HCT116 (cell line): Measurements from ENCODE around the gene DHRS9. TPM values are rescaled to one million over a fixed set of nuclear protein-coding genes. Genes with fewer than 3 reads are reported as not detected.

ENCODE experiments used
- ATAC-seq: fragments of 200-7000 bp; cut with Tn5 transposase; 2 replicates; pipeline ENCODE4 v1.9.1; 2020; ENCODE audit warnings: mild to moderate bottlenecking, moderate library complexity
- BruUV-seq: library from RNA; stranded (reverse); fragments of 400-500 nt; replicated peaks from 2 replicates; lab custom pipeline; 2021; lab: Mats Ljungman, UMichigan
- CTCF ChIA-PET: fragments of 300-600 bp; sonication (Branson Sonifier 250); formaldehyde crosslinking; loops from one replicate; lab custom pipeline; 2021; ENCODE audit warnings: antibody characterized with exemption; lab: Charles Lee
- POLR2A ChIA-PET: fragments of 300-600, 350-600 bp; sonication (Branson Sonifier 250); formaldehyde crosslinking; loops from one replicate; lab custom pipeline; 2021; ENCODE audit warnings: antibody characterized with exemption; lab: Charles Lee
- RAD21 ChIA-PET, 2 experiments: fragments of 300-600 bp; sonication (Branson Sonifier 250); formaldehyde crosslinking; loops; one replicate each; lab custom pipeline; 2023; ENCODE audit warnings: low total read pairs in 2 of 2; ENCODE audit not compliant: uncharacterized antibody in 2 of 2, unreplicated experiment in 2 of 2, low non-redundant PET in 1 of 2; lab: Charles Lee
- DNase-seq: peaks from one replicate; pipeline ENCODE4 v3.0.0-alpha.2; 2010; ENCODE audit warnings: low read depth, low spot score
- H2AFZ ChIP-seq: fragments of 200-600 bp; shearing (Covaris generic), sonication (generic); 2 replicates; pipeline ENCODE4 v1.6.1; 2017; ENCODE audit warnings: low read depth, mixed run types, mixed read lengths, antibody characterized with exemption, low read length; ENCODE audit not compliant: poor library complexity, severe bottlenecking
- H3K27ac ChIP-seq: 2 replicates; pipeline ENCODE4 v1.5.1; 2012; ENCODE audit warnings: low read depth, low read length
- H3K27me3 ChIP-seq: fragments of 200-600 bp; sonication (generic); 2 replicates; pipeline ENCODE4 v1.6.1; 2016; ENCODE audit warnings: mixed run types, low read length, mixed read lengths; ENCODE audit not compliant: insufficient read depth
- H3K36me3 ChIP-seq, 2 experiments: fragments of 200-500 bp in 1 of 2; fragments of 200-600 bp in 1 of 2; sonication (Bioruptor generic) in 1 of 2; sonication (generic) in 1 of 2; 2 replicates each; pipeline versions ENCODE4 v1.5.1 to v1.6.1; 2014 to 2016; ENCODE audit warnings: low read length in 2 of 2, inconsistent platforms in 1 of 2, mixed read lengths in 1 of 2, mixed run types in 1 of 2; ENCODE audit not compliant: insufficient read depth in 2 of 2, control insufficient read depth in 1 of 2
- H3K4me1 ChIP-seq, 2 experiments: fragments of 200-600 bp in 1 of 2; sonication (generic) in 1 of 2; 2 replicates each; pipeline versions ENCODE4 v1.5.1 to v1.6.1; 2012 to 2017; ENCODE audit warnings: low read length in 2 of 2, inconsistent platforms in 1 of 2, mild to moderate bottlenecking in 1 of 2, mixed read lengths in 1 of 2, mixed run types in 1 of 2, moderate library complexity in 1 of 2; ENCODE audit not compliant: insufficient read depth in 2 of 2, control insufficient read depth in 1 of 2
- H3K4me2 ChIP-seq: fragments of 200-600 bp; sonication (generic); 2 replicates; pipeline ENCODE4 v1.6.1; 2017; ENCODE audit warnings: mixed run types, low read length, mixed read lengths
- H3K4me3 ChIP-seq, 2 experiments: fragments of 200-600 bp in 1 of 2; sonication (generic) in 1 of 2; replicated peaks in 1 of 2; 2 replicates each; pipeline ENCODE4 v1.5.1; 2011 to 2016; ENCODE audit warnings: low read length in 2 of 2, control low read depth in 1 of 2, low read depth in 1 of 2, mild to moderate bottlenecking in 1 of 2, mixed read lengths in 1 of 2, mixed run types in 1 of 2
- H3K79me2 ChIP-seq: fragments of 200-600 bp; sonication (generic); 2 replicates; pipeline ENCODE4 v1.6.1; 2017; ENCODE audit warnings: mild to moderate bottlenecking, mixed run types, low read length, moderate library complexity, mixed read lengths; ENCODE audit not compliant: insufficient read depth
- H3K9ac ChIP-seq: fragments of 200-600 bp; sonication (generic); 2 replicates; pipeline ENCODE4 v1.6.1; 2016; ENCODE audit warnings: low read length, mixed read lengths
- H3K9me2 ChIP-seq: fragments of 200-600 bp; sonication (generic), shearing (Covaris generic); 2 replicates; pipeline ENCODE4 v1.6.1; 2017; ENCODE audit warnings: mixed run types, mild to moderate bottlenecking, moderate library complexity; ENCODE audit not compliant: insufficient read depth
- H3K9me3 ChIP-seq, 2 experiments: fragments of 200-500 bp in 1 of 2; fragments of 200-600 bp in 1 of 2; sonication (Bioruptor generic) in 1 of 2; sonication (generic) in 1 of 2; 2 replicates each; pipeline ENCODE4 v1.6.1; 2014 to 2017; ENCODE audit warnings: low read length in 2 of 2, mixed read lengths in 2 of 2, inconsistent platforms in 1 of 2, low read depth in 1 of 2, mild to moderate bottlenecking in 1 of 2, mixed run types in 1 of 2, moderate library complexity in 1 of 2; ENCODE audit not compliant: control insufficient read depth in 1 of 2, insufficient read depth in 1 of 2
- H4K20me1 ChIP-seq: fragments of 200-600 bp; sonication (generic), shearing (Covaris generic); 2 replicates; pipeline ENCODE4 v1.6.1; 2017; ENCODE audit warnings: mixed run types, mild to moderate bottlenecking, moderate library complexity; ENCODE audit not compliant: insufficient read depth
- CBX3 ChIP-seq: IDR thresholded peaks from 2 replicates; pipeline ENCODE4 v1.6.1; 2012; ENCODE audit warnings: low read depth
- CTCF ChIP-seq, 3 experiments: fragments of 200-600 bp in 1 of 3; sonication (generic) in 1 of 3; IDR thresholded peaks in 2 of 3; conservative IDR thresholded peaks in 1 of 3; 2 replicates each; pipeline ENCODE4 v1.5.1; 2012 to 2017; ENCODE audit warnings: low read depth in 2 of 3, low read length in 2 of 3, antibody characterized with exemption in 1 of 3, borderline replicate concordance in 1 of 3, control low read depth in 1 of 3, mild to moderate bottlenecking in 1 of 3, mixed read lengths in 1 of 3, mixed run types in 1 of 3, moderate library complexity in 1 of 3; ENCODE audit not compliant: insufficient read depth in 1 of 3
- EGR1 ChIP-seq: IDR thresholded peaks from 2 replicates; pipeline ENCODE4 v1.6.1; 2012; ENCODE audit warnings: low read depth
- EZH2 ChIP-seq: fragments of 200-600 bp; sonication (generic); IDR thresholded peaks from 2 replicates; pipeline ENCODE4 v1.6.1; 2017; ENCODE audit warnings: antibody characterized with exemption, mixed run types
- EZH2phosphoT487 ChIP-seq: fragments of 200-600 bp; IDR thresholded peaks from 2 replicates; pipeline ENCODE4 v1.6.1; 2018; ENCODE audit warnings: antibody characterized with exemption, borderline replicate concordance
- FOSL1 ChIP-seq: IDR thresholded peaks from 2 replicates; pipeline ENCODE4 v1.6.1; 2012; ENCODE audit warnings: low read depth
- JUND ChIP-seq: IDR thresholded peaks from 2 replicates; pipeline ENCODE4 v1.6.1; 2012
- SIN3A ChIP-seq: IDR thresholded peaks from 2 replicates; pipeline ENCODE4 v1.6.1; 2012; ENCODE audit warnings: low read depth
- TCF7L2 ChIP-seq: IDR thresholded peaks from 2 replicates; pipeline ENCODE4 v1.7.0; 2011; ENCODE audit warnings: borderline replicate concordance, inconsistent platforms; ENCODE audit not compliant: insufficient read depth, insufficient read length; ENCODE audit errors: extremely low read depth
- ZFX ChIP-seq: fragments of 450-650 bp; IDR thresholded peaks from 2 replicates; pipeline ENCODE4 v1.6.1; 2017
- ZNF274 ChIP-seq: fragments of 200-500 bp; sonication (Bioruptor generic); IDR thresholded peaks from 2 replicates; pipeline ENCODE4 v1.6.1; 2014; ENCODE audit warnings: mild to moderate bottlenecking, low read depth, low read length, inconsistent platforms
- intact Hi-C: fragments of 100-400 bp; cut with micrococcal nuclease; formaldehyde crosslinking; loops from 2 replicates; pipeline ENCODE4 v1.10.0; 2022
- total RNA-seq: library from RNA; stranded (reverse); gene quantifications from one replicate; pipeline ENCODE4 v1.2.1, GENCODE V29; 2021; ENCODE audit not compliant: unreplicated experiment

The DHRS9 gene
- total RNA-seq, 1 experiment from 2014 or later = 0.15 TPM

DNA sequence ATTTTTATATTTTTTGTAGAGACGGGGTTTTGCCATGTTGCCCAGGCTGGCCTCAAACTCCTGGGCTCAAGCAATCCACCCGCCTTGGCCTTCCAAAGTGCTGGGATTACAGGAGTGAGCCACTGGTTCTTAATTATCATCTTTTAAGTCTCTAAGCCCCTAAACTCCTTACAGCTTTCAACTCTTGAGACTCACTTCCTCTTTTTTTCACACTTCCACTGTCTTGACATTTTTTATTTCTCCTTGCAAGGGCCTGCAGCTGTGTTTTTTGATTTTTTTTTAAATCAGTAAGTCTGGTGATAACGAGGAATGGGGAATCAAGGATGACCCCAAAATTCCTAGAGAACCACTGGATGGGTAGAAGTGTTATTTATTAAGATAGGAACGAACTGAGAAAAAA is 29.7 kb upstream of the DHRS9 start:
- CTCF ChIA-PET = no interaction called here
- ATAC-seq (no peak), DNase-seq (no peak)
- Histone ChIP-seq H3K9me2 (no peaks in the 10 kb centered on the region), H3K79me2 (no peaks in the 10 kb centered on the region), H3K4me2 (no peak overlapping the region), H3K27ac (no peak overlapping the region), H2AFZ (no peak overlapping the region), H3K9me3 (no peaks in the 10 kb centered on the region), H4K20me1 (no peaks in the 10 kb centered on the region), H3K36me3 (no peaks in the 10 kb centered on the region), H3K9ac (no peak overlapping the region), H3K4me1 (peaks cover 0 to 8% of the 10 kb centered on the region in 2 experiments; a peak in 1 of 4 replicates), H3K4me3 (no peak overlapping the region), H3K27me3 (no peaks in the 10 kb centered on the region)
- RAD21 ChIA-PET = no interaction called here
- POLR2A ChIA-PET = no interaction called here
- TF ChIP-seq SIN3A = no peak
- no peak for TF ChIP-seq FOSL1
- no peak for TF ChIP-seq EGR1
- no peak for TF ChIP-seq TCF7L2
- no peak for TF ChIP-seq ZFX
- no peak for TF ChIP-seq CBX3
- TF ChIP-seq EZH2phosphoT487 = no peak
- no peak for TF ChIP-seq CTCF (IDR thresholded peaks at IDR 0.05 in 2 of 3, conservative IDR thresholded peaks at IDR 0.05 in 1 of 3; ENCODE audit: borderline replicate concordance in 1 of 3, insufficient read depth in 1 of 3, low read depth in 2 of 3, low read length in 2 of 3)
- TF ChIP-seq EZH2 = no peak
- no peak for TF ChIP-seq ZNF274
- no peak for TF ChIP-seq JUND
- BruUV-seq = no TSS peak
- intact Hi-C loops = no loop called here
